ENCODE data around the gene IRGM. TPM values are rescaled to one million over a fixed set of nuclear protein-coding genes. Genes with fewer than 3 reads are reported as not detected.
A peak's percentile ranks its signal among the peaks of the same experiment; 100 is the strongest.
"Not testable (repeated sequence)": the region's sequence is repeated elsewhere in the genome, so short reads cannot be mapped to it uniquely, and the experiment has no call there.

The IRGM gene, protein sequence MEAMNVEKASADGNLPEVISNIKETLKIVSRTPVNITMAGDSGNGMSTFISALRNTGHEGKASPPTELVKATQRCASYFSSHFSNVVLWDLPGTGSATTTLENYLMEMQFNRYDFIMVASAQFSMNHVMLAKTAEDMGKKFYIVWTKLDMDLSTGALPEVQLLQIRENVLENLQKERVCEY
- polyA plus RNA-seq (2013, experiment 1 of 2) = 0.10 TPM
- 0.08 TPM for polyA plus RNA-seq (2013, experiment 2 of 2)

DNA sequence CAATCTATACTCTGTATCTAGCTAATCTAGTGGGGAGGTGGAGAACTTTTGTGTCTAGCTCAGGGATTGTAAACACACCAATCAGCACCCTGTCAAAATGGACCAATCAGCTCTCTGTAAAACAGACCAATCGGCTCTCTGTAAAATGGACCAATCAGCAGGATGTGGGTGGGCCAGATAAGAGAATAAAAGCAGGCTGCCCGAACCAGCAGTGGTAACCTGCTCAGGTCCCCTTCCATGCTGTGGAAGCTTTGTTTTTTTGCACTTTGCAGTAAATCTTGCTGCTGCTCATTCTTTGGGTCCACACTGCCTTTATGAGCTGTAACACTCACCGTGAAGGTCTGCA, at the start of gene IRGM:
Gene IRGM, plus strand, starts transcription at position 214 of the 346 bp plus-strand sequence. CDS start 1,603 bp downstream, outside the sequence.
- not testable (repeated sequence) for H2BK5ac ChIP-seq (ENCODE audit: low read length); H3K36me3 ChIP-seq (ENCODE audit: control insufficient read depth, insufficient read depth, low read length); H3K4me2 ChIP-seq (ENCODE audit: low read length); H3K18ac ChIP-seq (ENCODE audit: low read length); H2AK5ac ChIP-seq (ENCODE audit: low read length); H3K27me3 ChIP-seq (ENCODE audit: insufficient read depth, low read length, poor library complexity); H3K79me2 ChIP-seq (ENCODE audit: control insufficient read depth, insufficient read depth, low read length); H4K5ac ChIP-seq (ENCODE audit: low read length); H3K4ac ChIP-seq (ENCODE audit: low read depth, low read length); H3K79me1 ChIP-seq (ENCODE audit: low read length); H3K23ac ChIP-seq (ENCODE audit: low read length); DNase-seq; H3K9ac ChIP-seq (ENCODE audit: low read length); H3K4me3 ChIP-seq (ENCODE audit: low read length); H3K4me1 ChIP-seq (ENCODE audit: control insufficient read depth, low read depth, low read length); H4K8ac ChIP-seq (ENCODE audit: low read depth, low read length); H2BK15ac ChIP-seq (replicated peaks; ENCODE audit: low read depth); H3K56ac ChIP-seq (ENCODE audit: low read length); H2BK120ac ChIP-seq (ENCODE audit: low read depth, low read length); H3K27ac ChIP-seq (ENCODE audit: low read depth, low read length)
- WGBS (ENCODE audit: extremely low coverage, insufficient coverage, low lambda C conversion rate) = no CpG with 5 or more reads among the region's 3 CpGs

DNA sequence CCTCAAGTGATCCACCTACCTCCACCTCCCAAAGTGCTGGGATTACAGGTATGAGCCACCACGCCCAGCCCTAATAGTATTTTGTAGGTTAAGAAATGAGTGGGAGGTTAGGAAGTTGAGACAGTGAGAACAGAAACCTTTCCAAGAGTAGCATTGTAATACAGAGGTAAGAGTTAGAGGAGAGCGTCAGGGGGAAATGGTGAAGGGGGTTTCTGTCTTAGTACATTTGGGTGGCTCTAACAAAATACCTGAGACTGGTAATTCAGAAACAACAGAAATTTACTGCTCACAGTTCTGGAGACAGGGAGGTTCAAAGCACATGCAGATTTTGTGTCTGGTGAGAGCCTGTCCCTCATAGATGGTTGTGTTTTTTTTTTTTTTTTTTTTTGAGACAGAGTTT, 48.9 kb upstream of the IRGM start:
- Histone ChIP-seq H3K4ac (ENCODE audit: low read depth, low read length) (no peak overlapping the region), H3K36me3 (ENCODE audit: control insufficient read depth, insufficient read depth, low read length) (no peaks in the 10 kb centered on the region), H3K23ac (ENCODE audit: low read length) (no peak overlapping the region), H3K4me3 (ENCODE audit: low read length) (no peak overlapping the region), H2BK15ac (replicated peaks; ENCODE audit: low read depth) (no peak overlapping the region), H3K27ac (ENCODE audit: low read depth, low read length) (no peak overlapping the region), H3K4me2 (ENCODE audit: low read length) (no peak overlapping the region), H3K79me2 (ENCODE audit: control insufficient read depth, insufficient read depth, low read length) (no peaks in the 10 kb centered on the region), H3K18ac (ENCODE audit: low read length) (no peak overlapping the region), H4K5ac (ENCODE audit: low read length) (no peak overlapping the region), H3K79me1 (ENCODE audit: low read length) (no peaks in the 10 kb centered on the region), H3K27me3 (ENCODE audit: insufficient read depth, low read length, poor library complexity) (no peaks in the 10 kb centered on the region), H3K4me1 (ENCODE audit: control insufficient read depth, low read depth, low read length) (no peaks in the 10 kb centered on the region), H2BK120ac (ENCODE audit: low read depth, low read length) (no peak overlapping the region), H4K8ac (ENCODE audit: low read depth, low read length) (no peak overlapping the region), H3K9ac (ENCODE audit: low read length) (no peak overlapping the region), H2BK5ac (ENCODE audit: low read length) (no peak overlapping the region), H3K56ac (ENCODE audit: low read length) (no peak overlapping the region), H2AK5ac (ENCODE audit: low read length) (no peak overlapping the region)
- DNase-seq = no peak
- WGBS (ENCODE audit: extremely low coverage, insufficient coverage, low lambda C conversion rate) = no CpG with 5 or more reads among the region's 2 CpGs

DNA sequence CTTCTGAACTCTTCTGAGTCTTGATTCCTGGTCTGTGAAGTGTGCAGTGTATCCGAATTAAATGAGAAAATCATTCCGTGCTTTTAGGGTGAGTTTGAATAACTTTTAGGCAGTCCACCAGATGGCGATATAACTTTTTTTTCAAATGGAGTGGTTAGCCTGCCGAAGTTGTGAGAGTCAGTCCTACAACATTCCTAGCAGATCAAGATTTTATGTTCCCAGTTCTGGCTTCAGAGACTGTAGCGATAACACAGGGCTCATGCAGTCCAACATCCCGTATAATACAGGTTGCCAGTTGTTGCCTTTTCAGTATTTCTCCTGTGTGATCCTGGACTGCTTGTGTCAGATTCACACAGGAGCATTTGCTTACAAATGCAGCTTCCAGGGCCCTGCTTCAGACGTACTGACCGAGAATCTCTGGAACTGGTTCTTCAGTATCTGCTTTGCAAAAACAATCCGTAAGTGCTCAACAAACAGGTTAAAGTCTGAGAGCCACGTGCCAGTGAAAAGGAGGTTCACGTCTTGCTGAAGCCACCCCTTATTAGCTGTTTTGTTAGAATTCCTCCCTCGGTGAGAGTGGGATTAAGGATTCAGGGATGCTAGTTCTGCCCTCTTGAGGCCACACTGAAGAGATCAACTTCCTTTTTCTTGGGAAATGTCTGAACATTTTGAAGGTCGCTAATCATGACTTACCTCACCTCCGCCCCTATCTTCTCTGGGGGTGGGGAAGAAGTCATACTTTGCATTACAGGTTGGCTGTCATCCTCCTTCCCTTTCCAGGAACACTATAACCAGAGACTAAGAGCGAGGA, 45.0 kb upstream of the IRGM start:
- Histone ChIP-seq H3K36me3 (ENCODE audit: control insufficient read depth, insufficient read depth, low read length) (no peaks in the 10 kb centered on the region), H2AK5ac (ENCODE audit: low read length) (no peak overlapping the region), H3K4me2 (ENCODE audit: low read length) (peak overlapping the region; percentile 98), H3K18ac (ENCODE audit: low read length) (no peak overlapping the region), H2BK120ac (ENCODE audit: low read depth, low read length) (no peak overlapping the region), H2BK15ac (replicated peaks; ENCODE audit: low read depth) (no peak overlapping the region), H3K4me3 (ENCODE audit: low read length) (peak overlapping the region; percentile 58), H3K27me3 (ENCODE audit: insufficient read depth, low read length, poor library complexity) (no peaks in the 10 kb centered on the region), H3K9ac (ENCODE audit: low read length) (peak overlapping the region; percentile 78), H3K4ac (ENCODE audit: low read depth, low read length) (no peak overlapping the region), H3K27ac (ENCODE audit: low read depth, low read length) (no peak overlapping the region), H4K5ac (ENCODE audit: low read length) (no peak overlapping the region), H4K8ac (ENCODE audit: low read depth, low read length) (no peak overlapping the region), H3K56ac (ENCODE audit: low read length) (peak overlapping the region; percentile 93), H3K23ac (ENCODE audit: low read length) (no peak overlapping the region), H3K79me1 (ENCODE audit: low read length) (no peaks in the 10 kb centered on the region), H3K4me1 (ENCODE audit: control insufficient read depth, low read depth, low read length) (no peaks in the 10 kb centered on the region), H2BK5ac (ENCODE audit: low read length) (peak overlapping the region; percentile 55), H3K79me2 (ENCODE audit: control insufficient read depth, insufficient read depth, low read length) (no peaks in the 10 kb centered on the region)
- no CpG with 5 or more reads among the region's 15 CpGs for WGBS (ENCODE audit: extremely low coverage, insufficient coverage, low lambda C conversion rate)
- peak; percentile 90 for DNase-seq

DNA sequence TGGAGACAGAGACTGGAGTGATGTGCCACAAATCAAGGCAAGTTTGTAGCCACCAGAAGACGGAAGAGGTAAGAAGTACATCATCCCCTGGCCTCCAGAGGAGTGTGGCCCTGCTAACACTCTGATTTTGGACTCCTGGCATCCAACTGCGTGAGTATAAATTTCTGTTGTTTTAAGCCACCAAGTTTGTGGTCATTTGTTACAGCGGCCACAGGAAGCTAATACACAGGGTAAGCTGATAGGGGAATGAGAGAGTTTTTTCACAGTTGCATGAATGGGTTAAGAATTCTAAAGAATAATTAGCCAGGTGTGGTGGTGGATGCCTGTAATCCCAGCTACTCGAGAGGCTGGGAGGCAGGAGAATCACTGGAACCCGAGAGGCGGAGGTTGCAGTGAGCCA, 41.9 kb upstream of the IRGM start:
- no peak overlapping the region for H3K18ac ChIP-seq (ENCODE audit: low read length)
- H3K4ac ChIP-seq (ENCODE audit: low read depth, low read length) = no peak overlapping the region
- no peaks in the 10 kb centered on the region for H3K27me3 ChIP-seq (ENCODE audit: insufficient read depth, low read length, poor library complexity)
- no peaks in the 10 kb centered on the region for H3K4me1 ChIP-seq (ENCODE audit: control insufficient read depth, low read depth, low read length)
- H3K23ac ChIP-seq (ENCODE audit: low read length) = no peak overlapping the region
- H3K79me2 ChIP-seq (ENCODE audit: control insufficient read depth, insufficient read depth, low read length) = no peaks in the 10 kb centered on the region
- DNase-seq = no peak
- H4K8ac ChIP-seq (ENCODE audit: low read depth, low read length) = no peak overlapping the region
- H3K27ac ChIP-seq (ENCODE audit: low read depth, low read length) = no peak overlapping the region
- H3K56ac ChIP-seq (ENCODE audit: low read length) = no peak overlapping the region
- no peak overlapping the region for H2AK5ac ChIP-seq (ENCODE audit: low read length)
- no peak overlapping the region for H2BK5ac ChIP-seq (ENCODE audit: low read length)
- no peak overlapping the region for H3K9ac ChIP-seq (ENCODE audit: low read length)
- no peak overlapping the region for H3K4me3 ChIP-seq (ENCODE audit: low read length)
- WGBS (ENCODE audit: extremely low coverage, insufficient coverage, low lambda C conversion rate) = no CpG with 5 or more reads among the region's 6 CpGs
- H3K4me2 ChIP-seq (ENCODE audit: low read length) = no peak overlapping the region
- no peaks in the 10 kb centered on the region for H3K79me1 ChIP-seq (ENCODE audit: low read length)
- no peak overlapping the region for H2BK15ac ChIP-seq (replicated peaks; ENCODE audit: low read depth)
- H2BK120ac ChIP-seq (ENCODE audit: low read depth, low read length) = no peak overlapping the region
- no peak overlapping the region for H4K5ac ChIP-seq (ENCODE audit: low read length)
- H3K36me3 ChIP-seq (ENCODE audit: control insufficient read depth, insufficient read depth, low read length) = no peaks in the 10 kb centered on the region

DNA sequence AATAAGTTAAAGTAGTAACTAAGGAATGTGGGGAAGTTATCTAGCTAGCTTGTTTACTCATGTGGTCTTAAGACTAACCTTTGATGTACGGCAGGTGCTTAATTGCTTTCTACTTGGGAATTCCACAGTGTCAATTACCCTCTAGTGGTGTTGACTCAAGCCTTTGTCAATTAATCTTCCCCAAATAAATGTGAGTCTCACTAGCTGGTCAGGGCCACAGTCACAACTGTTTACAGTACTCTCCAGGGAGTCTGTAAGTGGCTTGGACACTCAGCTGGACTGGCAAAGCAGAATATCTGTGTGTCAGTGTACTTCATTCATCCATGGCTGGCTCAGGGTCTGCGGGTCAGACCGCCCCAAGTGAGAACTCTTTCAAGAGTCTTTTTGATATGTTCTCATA, 37.0 kb upstream of the IRGM start:
- H3K56ac ChIP-seq (ENCODE audit: low read length) = no peak overlapping the region
- no peaks in the 10 kb centered on the region for H3K79me1 ChIP-seq (ENCODE audit: low read length)
- H3K36me3 ChIP-seq (ENCODE audit: control insufficient read depth, insufficient read depth, low read length) = no peaks in the 10 kb centered on the region
- no peak for DNase-seq
- H2BK120ac ChIP-seq (ENCODE audit: low read depth, low read length) = no peak overlapping the region
- no peak overlapping the region for H3K27ac ChIP-seq (ENCODE audit: low read depth, low read length)
- no peak overlapping the region for H3K4me2 ChIP-seq (ENCODE audit: low read length)
- H3K9ac ChIP-seq (ENCODE audit: low read length) = no peak overlapping the region
- H2BK15ac ChIP-seq (replicated peaks; ENCODE audit: low read depth) = no peak overlapping the region
- H2AK5ac ChIP-seq (ENCODE audit: low read length) = no peak overlapping the region
- H4K5ac ChIP-seq (ENCODE audit: low read length) = no peak overlapping the region
- H3K4me1 ChIP-seq (ENCODE audit: control insufficient read depth, low read depth, low read length) = no peaks in the 10 kb centered on the region
- no peak overlapping the region for H2BK5ac ChIP-seq (ENCODE audit: low read length)
- no peak overlapping the region for H3K18ac ChIP-seq (ENCODE audit: low read length)
- H4K8ac ChIP-seq (ENCODE audit: low read depth, low read length) = no peak overlapping the region
- H3K23ac ChIP-seq (ENCODE audit: low read length) = no peak overlapping the region
- H3K4me3 ChIP-seq (ENCODE audit: low read length) = no peak overlapping the region
- no peaks in the 10 kb centered on the region for H3K79me2 ChIP-seq (ENCODE audit: control insufficient read depth, insufficient read depth, low read length)
- H3K27me3 ChIP-seq (ENCODE audit: insufficient read depth, low read length, poor library complexity) = peaks cover 2% of the 10 kb centered on the region
- no CpG with 5 or more reads among the region's 3 CpGs for WGBS (ENCODE audit: extremely low coverage, insufficient coverage, low lambda C conversion rate)
- H3K4ac ChIP-seq (ENCODE audit: low read depth, low read length) = no peak overlapping the region
